GM04503 (cell line): ENCODE results near the gene BICDL2.

Source experiments
- DNase-seq: peaks from one replicate; pipeline ENCODE4 v3.0.0-alpha.2; 2012; ENCODE audit warnings: low read depth

The BICDL2 gene

DNA sequence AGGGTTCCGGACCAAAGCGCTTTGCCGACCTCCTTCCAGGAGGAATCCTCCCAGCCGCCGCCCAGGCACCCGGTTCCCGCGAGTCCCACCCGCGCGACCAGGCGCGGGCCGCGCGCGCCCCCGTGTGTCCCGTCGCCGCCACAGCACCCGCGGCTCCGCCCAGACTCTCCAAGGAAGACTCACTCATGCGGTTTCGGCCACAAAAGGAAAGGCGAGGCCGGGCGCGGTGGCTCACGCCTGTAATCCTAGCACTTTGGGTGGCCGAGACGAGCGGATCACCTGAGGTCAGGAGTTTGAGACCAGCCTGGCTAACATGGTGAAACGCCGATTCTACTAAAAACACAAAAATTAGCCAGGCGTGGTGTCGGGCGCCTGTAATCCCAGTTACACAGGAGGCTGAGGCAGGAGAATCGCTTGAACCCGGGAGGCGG is 53.0 kb downstream of the BICDL2 start:
- DNase-seq = peak; percentile 27

DNA sequence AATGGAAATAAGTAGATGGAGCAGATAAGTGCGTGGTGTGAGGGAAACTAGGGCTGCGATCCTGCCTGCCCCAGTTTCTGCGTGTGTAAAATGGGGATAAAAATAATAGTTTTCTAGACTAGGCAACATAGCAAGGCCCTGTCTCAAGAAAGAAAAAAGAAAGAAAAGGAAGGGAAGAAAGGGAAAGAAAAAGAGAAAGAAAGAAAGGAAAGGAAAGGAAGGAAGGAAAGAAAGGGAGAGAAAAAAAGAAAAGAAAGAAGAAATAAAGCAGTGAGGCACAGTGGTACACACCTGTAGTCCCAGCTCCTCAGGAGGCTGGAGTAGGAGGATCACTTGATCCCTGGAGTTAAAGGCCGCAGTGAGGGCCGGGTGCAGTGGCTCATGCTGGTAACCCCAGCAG is 54.3 kb downstream of the BICDL2 start:
- no peak for DNase-seq

DNA sequence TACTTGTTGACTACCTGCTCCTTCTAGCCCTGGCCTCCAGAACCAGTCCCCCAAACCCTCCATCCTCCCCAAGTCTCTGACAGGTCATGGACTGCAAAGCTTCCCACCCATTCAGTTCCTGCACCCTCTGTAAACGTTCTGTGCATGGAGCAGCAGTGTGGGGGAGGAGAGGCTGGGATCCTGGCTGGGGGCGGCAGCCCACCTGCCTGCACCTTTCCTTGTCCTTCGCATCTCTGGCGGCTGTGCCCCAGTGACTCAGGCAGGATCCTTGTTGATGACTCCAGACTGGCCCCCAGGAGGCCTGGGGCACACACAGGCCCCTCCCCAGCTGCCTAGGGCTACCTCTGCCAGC is 54.9 kb downstream of the BICDL2 start:
- DNase-seq = no peak

GRCh38 chr16:2981177-2981898 is 55.4 kb downstream of the BICDL2 start:
- DNase-seq = no peak

DNA sequence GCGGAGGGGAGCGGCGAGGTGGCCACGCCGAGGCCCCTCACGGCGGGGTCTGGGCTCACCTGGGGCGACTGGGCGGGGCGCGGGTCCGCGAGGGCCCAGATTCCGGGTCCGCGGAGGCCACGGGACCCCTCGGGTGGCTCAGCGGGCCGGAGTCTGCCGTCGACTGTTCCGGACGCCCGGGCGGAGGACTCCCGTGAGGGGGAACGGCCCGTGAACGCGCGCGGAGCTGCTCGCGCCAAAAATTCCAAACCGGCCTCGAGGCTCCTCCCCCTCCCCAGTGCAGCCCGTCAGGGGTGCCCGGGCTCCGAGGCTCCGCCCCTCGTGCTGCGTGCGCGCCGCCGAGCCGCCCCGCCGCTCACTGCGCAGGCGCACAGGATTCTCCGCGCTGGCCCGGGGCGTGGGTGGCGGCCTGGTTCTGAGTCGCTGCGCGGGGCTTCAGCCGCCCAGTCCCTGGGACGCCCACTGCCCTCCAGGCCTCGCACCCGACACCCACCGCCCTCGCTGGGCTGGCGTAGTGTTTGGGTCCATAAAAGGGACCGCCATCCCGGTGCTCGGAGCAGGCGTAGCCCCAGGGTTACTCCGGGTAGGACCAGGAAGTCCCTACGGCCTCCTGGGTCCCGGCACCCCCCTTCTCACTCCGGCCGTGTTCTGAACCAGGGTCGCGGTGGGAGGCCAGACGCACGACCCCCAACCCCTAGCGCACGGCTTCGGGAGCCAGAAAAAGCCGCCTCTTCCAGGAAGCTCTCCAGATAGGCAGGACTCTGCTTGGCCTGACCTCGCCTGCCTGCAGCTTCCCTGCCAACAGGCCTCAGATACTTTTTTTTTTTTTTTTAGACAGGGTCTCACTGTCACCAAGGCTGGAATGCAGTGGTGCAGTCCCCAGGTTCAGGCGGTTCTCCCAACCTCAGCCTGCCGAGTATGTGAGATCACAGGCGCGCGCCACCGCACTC is 56.2 kb downstream of the BICDL2 start, which contains the start of gene PKMYT1:
Gene PKMYT1 (minus strand): TSS at position 220 of the 950 bp plus-strand sequence. CDS start 789 bp downstream, outside the sequence.
- peak; percentile 37 for DNase-seq

- DNase-seq = no peak
These were observed 57.0 kb downstream of the BICDL2 start for GRCh38 chr16:2979669-2980226.
